ENCODE results near the gene PADI3. TPM values are rescaled to one million over a fixed set of nuclear protein-coding genes. Genes with fewer than 3 reads are reported as not detected.
A peak's percentile ranks its signal among the peaks of the same experiment; 100 is the strongest.

PADI3 gene
- total RNA-seq, 3 donors from 2014 or later (not counting 1 experiment from before 2014, with no cell fraction given), result not detected

DNA sequence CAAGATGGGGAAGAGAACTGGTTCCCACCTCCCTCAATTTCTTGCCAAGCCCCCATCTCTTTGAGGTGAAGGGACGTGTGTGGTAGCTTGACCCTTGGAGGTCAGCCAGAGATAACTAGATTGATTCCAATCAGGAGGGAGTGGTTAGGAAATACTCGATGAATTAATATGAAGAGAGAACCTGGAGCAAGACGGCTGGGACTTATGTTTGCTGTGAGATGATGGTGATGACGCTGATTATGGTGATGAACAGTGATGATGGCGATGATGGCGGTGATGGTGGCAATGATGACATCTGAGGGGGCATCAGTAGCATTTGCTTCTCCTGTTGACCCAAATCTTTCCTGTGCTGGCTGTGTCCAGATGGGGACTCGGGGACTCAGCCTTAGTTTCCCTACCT is 43.2 kb upstream of the PADI3 start:
- H3K36me3 Mint-ChIP-seq, result no peaks in the 10 kb centered on the region
- TF ChIP-seq, protein P1, sequence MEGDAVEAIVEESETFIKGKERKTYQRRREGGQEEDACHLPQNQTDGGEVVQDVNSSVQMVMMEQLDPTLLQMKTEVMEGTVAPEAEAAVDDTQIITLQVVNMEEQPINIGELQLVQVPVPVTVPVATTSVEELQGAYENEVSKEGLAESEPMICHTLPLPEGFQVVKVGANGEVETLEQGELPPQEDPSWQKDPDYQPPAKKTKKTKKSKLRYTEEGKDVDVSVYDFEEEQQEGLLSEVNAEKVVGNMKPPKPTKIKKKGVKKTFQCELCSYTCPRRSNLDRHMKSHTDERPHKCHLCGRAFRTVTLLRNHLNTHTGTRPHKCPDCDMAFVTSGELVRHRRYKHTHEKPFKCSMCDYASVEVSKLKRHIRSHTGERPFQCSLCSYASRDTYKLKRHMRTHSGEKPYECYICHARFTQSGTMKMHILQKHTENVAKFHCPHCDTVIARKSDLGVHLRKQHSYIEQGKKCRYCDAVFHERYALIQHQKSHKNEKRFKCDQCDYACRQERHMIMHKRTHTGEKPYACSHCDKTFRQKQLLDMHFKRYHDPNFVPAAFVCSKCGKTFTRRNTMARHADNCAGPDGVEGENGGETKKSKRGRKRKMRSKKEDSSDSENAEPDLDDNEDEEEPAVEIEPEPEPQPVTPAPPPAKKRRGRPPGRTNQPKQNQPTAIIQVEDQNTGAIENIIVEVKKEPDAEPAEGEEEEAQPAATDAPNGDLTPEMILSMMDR (IDR thresholded peaks at IDR 0.05), result no peak
- H3K4me3 ChIP-seq (ENCODE audit: low read length), result no peak overlapping the region
- H3K36me3 ChIP-seq (ENCODE audit: control insufficient read depth, insufficient read depth, low read length), result no peaks in the 10 kb centered on the region
- no peaks in the 10 kb centered on the region for H3K27me3 ChIP-seq (ENCODE audit: control insufficient read depth, insufficient read depth, low read length)
- 93% methylated on average over 7 of the region's 7 CpGs for WGBS (ENCODE audit: insufficient coverage)
- ATAC-seq, result no peak
- intact Hi-C loops (cut with micrococcal nuclease), result no loop called here
- H3K27ac ChIP-seq (ENCODE audit: low read length), result no peak overlapping the region
- H3K9me3 Mint-ChIP-seq, result no peaks in the 10 kb centered on the region
- H3K4me1 Mint-ChIP-seq, result peaks cover 11 to 28% of the 10 kb centered on the region in 2 donors
- H3K9me3 ChIP-seq (ENCODE audit: control insufficient read depth, insufficient read depth, low read length), result no peaks in the 10 kb centered on the region
- no peak for DNase-seq
- H3K27me3 Mint-ChIP-seq (ENCODE audit: low read depth in 2 of 2), result peaks cover 18 to 30% of the 10 kb centered on the region in 2 donors
- no peak overlapping the region for H3K27ac Mint-ChIP-seq
- H3K4me3 Mint-ChIP-seq, result no peak overlapping the region
- peaks cover 27% of the 10 kb centered on the region for H3K4me1 ChIP-seq (ENCODE audit: control insufficient read depth, insufficient read depth, low read length)

DNA sequence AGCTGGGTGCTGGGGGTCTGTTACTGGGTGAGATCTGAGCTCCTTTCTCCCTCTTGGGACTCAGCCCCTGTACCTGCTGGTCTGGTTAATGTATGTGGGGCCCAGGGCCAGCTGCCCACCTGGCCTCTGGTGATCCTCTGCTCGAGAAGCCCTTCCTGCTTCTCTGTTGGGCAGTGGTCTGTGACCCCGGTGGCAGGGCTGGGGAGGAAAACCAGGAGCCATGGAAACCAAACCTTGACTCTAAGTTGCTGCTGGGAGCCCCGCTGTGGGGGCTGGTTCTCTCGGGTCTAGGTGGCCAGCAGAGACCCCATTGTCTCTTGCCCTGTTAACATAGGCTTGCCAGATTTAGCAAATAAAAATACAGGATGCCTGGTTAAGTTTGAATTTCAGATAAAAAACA is 42.7 kb upstream of the PADI3 start:
- Mint-ChIP-seq H3K27me3 (ENCODE audit: low read depth in 2 of 2) (peaks cover 18 to 30% of the 10 kb centered on the region in 2 donors), H3K27ac (no peak overlapping the region), H3K4me3 (no peak overlapping the region), H3K9me3 (no peaks in the 10 kb centered on the region), H3K36me3 (no peaks in the 10 kb centered on the region), H3K4me1 (peaks cover 11 to 28% of the 10 kb centered on the region in 2 donors)
- H3K36me3 ChIP-seq (ENCODE audit: control insufficient read depth, insufficient read depth, low read length), result no peaks in the 10 kb centered on the region
- no peaks in the 10 kb centered on the region for H3K27me3 ChIP-seq (ENCODE audit: control insufficient read depth, insufficient read depth, low read length)
- no peaks in the 10 kb centered on the region for H3K9me3 ChIP-seq (ENCODE audit: control insufficient read depth, insufficient read depth, low read length)
- ATAC-seq (no peak), DNase-seq (no peak)
- no peak overlapping the region for H3K27ac ChIP-seq (ENCODE audit: low read length)
- 72% methylated on average over 4 of the region's 4 CpGs for WGBS (ENCODE audit: insufficient coverage)
- TF ChIP-seq, protein P1 (IDR thresholded peaks at IDR 0.05), result no peak
- H3K4me1 ChIP-seq (ENCODE audit: control insufficient read depth, insufficient read depth, low read length), result peaks cover 27% of the 10 kb centered on the region
- intact Hi-C loops (cut with micrococcal nuclease), result no loop called here
- no peak overlapping the region for H3K4me3 ChIP-seq (ENCODE audit: low read length)

DNA sequence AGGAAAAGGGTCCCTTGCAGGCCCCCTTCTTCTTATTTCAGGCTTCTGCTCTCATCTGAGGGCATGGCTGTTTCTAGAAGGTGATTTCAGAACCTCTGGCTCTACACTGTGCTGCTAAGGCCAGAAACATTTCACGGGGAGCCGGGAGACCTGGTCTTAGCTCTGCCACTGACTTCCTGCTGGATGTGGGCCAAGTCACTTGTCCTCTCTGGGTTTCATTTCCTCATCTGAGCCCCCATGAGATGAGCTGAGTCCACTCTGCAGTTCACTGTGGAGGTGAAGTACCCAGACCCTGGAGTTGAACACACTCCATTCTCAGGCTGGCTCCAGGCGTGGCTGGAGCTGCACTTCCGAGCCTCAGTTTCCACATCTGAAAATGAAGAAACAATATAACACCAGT is 41.9 kb upstream of the PADI3 start:
- no peak for ATAC-seq
- Histone ChIP-seq H3K9me3 (ENCODE audit: control insufficient read depth, insufficient read depth, low read length) (no peaks in the 10 kb centered on the region), H3K36me3 (ENCODE audit: control insufficient read depth, insufficient read depth, low read length) (no peaks in the 10 kb centered on the region), H3K4me3 (ENCODE audit: low read length) (no peak overlapping the region), H3K4me1 (ENCODE audit: control insufficient read depth, insufficient read depth, low read length) (peaks cover 25% of the 10 kb centered on the region), H3K27ac (ENCODE audit: low read length) (no peak overlapping the region), H3K27me3 (ENCODE audit: control insufficient read depth, insufficient read depth, low read length) (peaks cover 1% of the 10 kb centered on the region)
- Mint-ChIP-seq H3K9me3 (no peaks in the 10 kb centered on the region), H3K27me3 (ENCODE audit: low read depth in 2 of 2) (peaks cover 18 to 30% of the 10 kb centered on the region in 2 donors), H3K36me3 (no peaks in the 10 kb centered on the region), H3K27ac (no peak overlapping the region), H3K4me3 (no peak overlapping the region), H3K4me1 (peaks cover 11 to 23% of the 10 kb centered on the region in 2 donors)
- TF ChIP-seq, protein P1 (IDR thresholded peaks at IDR 0.05), result no peak
- 7% methylated on average over 2 of the region's 4 CpGs for WGBS (ENCODE audit: insufficient coverage)
- no peak for DNase-seq
- intact Hi-C loops (cut with micrococcal nuclease), result no loop called here

DNA sequence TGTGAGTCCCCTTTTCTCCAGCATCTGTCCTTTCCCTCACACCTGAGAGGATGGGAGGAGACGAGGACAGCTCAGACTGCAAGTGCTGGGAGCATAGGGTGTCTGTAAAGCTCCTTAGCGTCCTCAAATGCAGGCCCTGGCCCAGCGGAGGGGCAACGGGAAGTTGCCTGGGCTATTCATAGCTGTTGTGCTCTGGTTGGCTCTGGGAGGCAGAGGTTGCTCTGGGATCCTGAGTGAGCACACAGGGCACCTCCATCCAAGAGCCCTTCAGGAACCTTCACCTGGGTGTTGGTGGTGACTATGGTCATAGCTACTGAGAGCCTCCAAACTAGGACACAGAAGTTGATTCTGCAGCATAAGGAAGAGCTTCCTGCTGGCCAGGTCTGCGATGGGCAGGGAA is 41.4 kb upstream of the PADI3 start:
- H3K36me3 ChIP-seq (ENCODE audit: control insufficient read depth, insufficient read depth, low read length), result no peaks in the 10 kb centered on the region
- no peak for ATAC-seq
- peak overlapping the region in 1 of 2 donors; percentile 46 for H3K27ac Mint-ChIP-seq
- no peak overlapping the region for H3K27ac ChIP-seq (ENCODE audit: low read length)
- peaks cover 28% of the 10 kb centered on the region for H3K4me1 ChIP-seq (ENCODE audit: control insufficient read depth, insufficient read depth, low read length)
- H3K4me3 Mint-ChIP-seq, result no peak overlapping the region
- 62% methylated on average over 5 of the region's 5 CpGs for WGBS (ENCODE audit: insufficient coverage)
- peaks cover 16 to 28% of the 10 kb centered on the region in 2 donors for H3K4me1 Mint-ChIP-seq
- H3K4me3 ChIP-seq (ENCODE audit: low read length), result no peak overlapping the region
- H3K27me3 Mint-ChIP-seq (ENCODE audit: low read depth in 2 of 2), result peaks cover 18 to 31% of the 10 kb centered on the region in 2 donors
- H3K27me3 ChIP-seq (ENCODE audit: control insufficient read depth, insufficient read depth, low read length), result peaks cover 3% of the 10 kb centered on the region
- TF ChIP-seq, protein P1 (IDR thresholded peaks at IDR 0.05), result no peak
- H3K9me3 ChIP-seq (ENCODE audit: control insufficient read depth, insufficient read depth, low read length), result no peaks in the 10 kb centered on the region
- no peak for DNase-seq
- no peaks in the 10 kb centered on the region for H3K9me3 Mint-ChIP-seq
- intact Hi-C loops (cut with micrococcal nuclease), result no loop called here
- no peaks in the 10 kb centered on the region for H3K36me3 Mint-ChIP-seq

Measured in natural killer cell (primary cell).